ENCODE measurements around the gene SPECC1.
"Not testable (repeated sequence)": the region's sequence is repeated elsewhere in the genome, so short reads cannot be mapped to it uniquely, and the experiment has no call there.

DNA sequence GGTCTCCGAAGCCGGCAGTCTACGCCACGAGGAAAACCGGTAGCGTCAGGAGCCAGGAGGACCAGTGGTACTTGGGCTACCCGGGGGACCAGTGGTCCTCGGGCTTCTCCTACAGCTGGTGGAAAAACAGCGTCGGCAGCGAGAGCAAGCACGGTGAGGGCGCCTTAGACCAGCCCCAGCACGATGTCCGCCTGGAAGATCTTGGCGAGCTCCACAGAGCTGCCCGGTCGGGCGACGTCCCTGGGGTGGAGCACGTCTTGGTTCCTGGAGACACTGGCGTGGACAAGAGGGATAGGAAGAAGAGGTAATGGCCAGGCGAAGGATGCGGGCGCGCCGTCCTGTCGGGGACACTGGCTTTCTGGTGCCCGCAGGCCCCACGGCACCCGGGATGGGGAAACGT, 312.2 kb downstream of the SPECC1 start:
- TF ChIP-seq POLR2AphosphoS5 (IDR thresholded peaks at IDR 0.05; ENCODE audit: low read depth): not testable (repeated sequence)
- TF ChIP-seq, protein P1, sequence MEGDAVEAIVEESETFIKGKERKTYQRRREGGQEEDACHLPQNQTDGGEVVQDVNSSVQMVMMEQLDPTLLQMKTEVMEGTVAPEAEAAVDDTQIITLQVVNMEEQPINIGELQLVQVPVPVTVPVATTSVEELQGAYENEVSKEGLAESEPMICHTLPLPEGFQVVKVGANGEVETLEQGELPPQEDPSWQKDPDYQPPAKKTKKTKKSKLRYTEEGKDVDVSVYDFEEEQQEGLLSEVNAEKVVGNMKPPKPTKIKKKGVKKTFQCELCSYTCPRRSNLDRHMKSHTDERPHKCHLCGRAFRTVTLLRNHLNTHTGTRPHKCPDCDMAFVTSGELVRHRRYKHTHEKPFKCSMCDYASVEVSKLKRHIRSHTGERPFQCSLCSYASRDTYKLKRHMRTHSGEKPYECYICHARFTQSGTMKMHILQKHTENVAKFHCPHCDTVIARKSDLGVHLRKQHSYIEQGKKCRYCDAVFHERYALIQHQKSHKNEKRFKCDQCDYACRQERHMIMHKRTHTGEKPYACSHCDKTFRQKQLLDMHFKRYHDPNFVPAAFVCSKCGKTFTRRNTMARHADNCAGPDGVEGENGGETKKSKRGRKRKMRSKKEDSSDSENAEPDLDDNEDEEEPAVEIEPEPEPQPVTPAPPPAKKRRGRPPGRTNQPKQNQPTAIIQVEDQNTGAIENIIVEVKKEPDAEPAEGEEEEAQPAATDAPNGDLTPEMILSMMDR (IDR thresholded peaks at IDR 0.05; ENCODE audit: insufficient read depth, low read length): not testable (repeated sequence)

Data from HL-60 (cell line).